Stimulated activated CD4-positive, alpha-beta T cell treated with anti-CD3 and anti-CD28 coated beads, Interleukin-1b, Interleukin-23, amount 100 ng/mL, for 24 hours (primary cell): Measurements from ENCODE around the gene SMIM9.
"Not testable (repeated sequence)": the region's sequence is repeated elsewhere in the genome, so short reads cannot be mapped to it uniquely, and the experiment has no call there.

ENCODE experiments used
- DNase-seq, 4 experiments: peaks; one replicate each; pipeline ENCODE4 v3.0.0-alpha.2; 2020; ENCODE audit warnings: low read depth in 4 of 4, low spot score in 1 of 4

The SMIM9 gene

GRCh38 chrX:154816326-154816898, 18.1 kb downstream of the SMIM9 start:
- DNase-seq = not testable (repeated sequence)

- no peak for DNase-seq
These were observed 19.1 kb downstream of the SMIM9 start for GRCh38 chrX:154815274-154815818.

DNA sequence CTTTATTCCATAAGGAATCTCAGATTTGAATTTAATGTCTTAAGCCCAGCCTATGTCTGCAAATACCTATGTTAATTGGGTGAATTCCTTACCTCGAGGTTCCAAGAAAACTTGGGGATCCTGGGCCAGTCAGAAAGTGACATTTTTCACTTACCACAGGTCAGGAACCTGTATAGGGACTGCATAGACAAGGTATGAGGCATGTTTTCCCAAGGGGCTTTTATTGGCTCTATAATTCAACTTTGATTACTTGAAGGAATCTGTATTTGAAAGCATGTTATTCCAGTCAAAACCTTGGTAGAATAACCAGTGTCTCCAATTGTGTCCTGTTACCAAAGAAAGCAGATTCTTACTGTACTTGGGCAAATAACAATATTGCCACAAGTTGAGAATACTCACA, 20.7 kb downstream of the SMIM9 start:
- DNase-seq = no peak

DNA sequence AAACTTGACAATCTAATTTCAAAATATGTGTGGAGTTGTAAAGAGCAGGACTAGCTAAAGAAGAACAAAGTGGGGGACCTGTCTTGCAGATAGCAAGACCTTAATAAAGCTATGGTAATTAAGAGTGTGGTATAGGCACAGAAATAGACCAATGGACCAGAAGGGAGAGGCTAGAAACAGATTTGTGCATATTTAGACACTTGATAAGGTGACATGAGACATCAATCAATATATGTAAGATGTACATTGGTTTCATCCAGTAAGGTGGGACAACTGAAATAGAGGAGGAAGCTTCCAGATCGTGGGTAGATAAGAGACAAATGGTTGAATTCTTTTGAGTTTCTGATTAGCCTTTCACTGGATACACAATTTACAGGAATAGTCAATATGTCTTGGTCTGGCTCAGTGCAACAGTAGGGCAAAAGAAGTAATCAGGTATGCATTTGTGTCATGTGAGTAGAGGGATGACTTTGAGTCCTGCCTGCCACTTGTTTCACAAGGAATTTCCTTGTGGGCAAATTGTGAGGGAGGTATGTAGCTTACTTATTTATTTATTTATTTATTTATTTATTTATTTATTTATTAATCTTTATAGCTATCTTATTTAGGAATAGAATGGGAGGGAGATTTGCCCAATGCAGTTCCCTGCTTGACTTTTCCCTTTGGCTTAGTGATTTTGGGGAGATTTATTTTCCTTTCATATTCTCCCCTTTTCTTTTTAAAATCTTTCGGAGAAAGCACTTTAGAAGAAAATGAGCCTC, 21.9 kb downstream of the SMIM9 start:
- no peak for DNase-seq

DNA sequence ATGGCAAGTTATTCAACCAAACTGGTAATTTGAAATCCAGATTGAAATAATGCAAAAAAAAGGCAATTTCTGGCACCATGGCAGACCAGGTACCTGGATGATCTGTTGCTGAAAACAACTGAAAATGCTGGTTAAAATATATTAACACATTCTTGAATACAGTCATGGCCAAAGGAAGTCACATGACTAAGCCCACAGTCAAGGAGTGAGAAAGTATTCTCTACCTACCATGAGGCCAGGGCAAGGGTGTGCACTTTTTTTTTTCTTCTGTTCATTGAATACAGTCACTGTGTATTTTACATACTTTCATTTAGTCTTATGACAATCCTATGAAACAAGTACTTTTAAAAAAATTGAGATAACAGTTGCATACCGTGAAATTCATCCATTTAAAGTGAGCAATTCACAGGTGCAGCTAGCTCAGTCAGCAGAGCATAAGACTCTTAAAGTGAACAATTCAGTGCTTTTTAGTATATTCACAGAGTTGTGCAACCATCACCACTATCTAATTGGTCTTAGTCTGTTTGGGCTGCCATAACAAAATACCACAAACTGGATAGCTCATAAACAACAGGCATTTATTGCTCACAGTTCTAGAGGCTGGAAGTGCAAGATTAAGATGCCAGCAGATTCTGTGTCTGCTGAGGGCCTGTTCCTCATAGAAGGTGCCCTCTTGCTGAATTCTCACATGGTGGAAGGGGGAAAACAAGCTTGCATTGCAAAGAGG, 24.4 kb downstream of the SMIM9 start:
- no peak for DNase-seq

GRCh38 chrX:154806837-154807501, 27.5 kb downstream of the SMIM9 start:
- DNase-seq = no peak

- DNase-seq = no peak
These were observed 28.8 kb downstream of the SMIM9 start for GRCh38 chrX:154805696-154806091.

GRCh38 chrX:154804957-154805695, 29.3 kb downstream of the SMIM9 start, which contains the start of gene MPP1:
TSS of gene MPP1 (minus strand) at chrX:154805485. CDS start at chrX:154805373, 112 bp downstream.
- peak in 3 of 4 experiments; percentile 45 to 62 (median 62) for DNase-seq

DNA sequence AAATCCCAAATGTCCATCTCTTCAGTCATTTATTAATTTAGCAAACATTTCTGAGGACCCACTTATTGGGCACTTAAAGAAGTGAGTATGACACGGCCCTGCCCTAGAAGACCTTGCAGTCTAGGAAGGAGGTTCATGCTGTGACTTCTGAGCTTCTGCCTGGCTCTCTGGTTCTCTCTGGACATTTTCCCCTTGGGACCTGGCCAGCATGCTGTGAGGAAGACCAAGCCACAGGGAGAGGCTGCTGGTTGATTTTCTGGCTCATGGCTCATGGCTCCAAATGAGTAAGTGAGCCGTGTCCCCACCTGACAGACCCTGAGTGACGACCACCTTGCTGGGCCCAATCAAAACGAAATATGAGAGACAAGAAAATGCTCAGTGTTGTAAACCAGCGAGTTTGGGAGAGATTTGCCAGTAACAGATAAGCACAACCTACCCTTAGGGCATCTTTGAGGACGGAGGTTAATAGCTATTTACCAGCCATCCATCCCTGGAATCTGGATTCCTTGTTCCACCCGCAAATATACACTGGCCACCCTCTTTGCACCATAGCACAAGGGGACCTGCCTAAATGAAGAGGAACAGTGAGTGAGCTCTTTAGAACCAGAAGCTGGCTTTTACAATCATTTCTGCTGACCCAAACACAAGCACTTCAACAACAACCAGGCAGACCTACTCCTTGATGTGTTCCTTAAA, 30.1 kb downstream of the SMIM9 start:
- no peak for DNase-seq

DNA sequence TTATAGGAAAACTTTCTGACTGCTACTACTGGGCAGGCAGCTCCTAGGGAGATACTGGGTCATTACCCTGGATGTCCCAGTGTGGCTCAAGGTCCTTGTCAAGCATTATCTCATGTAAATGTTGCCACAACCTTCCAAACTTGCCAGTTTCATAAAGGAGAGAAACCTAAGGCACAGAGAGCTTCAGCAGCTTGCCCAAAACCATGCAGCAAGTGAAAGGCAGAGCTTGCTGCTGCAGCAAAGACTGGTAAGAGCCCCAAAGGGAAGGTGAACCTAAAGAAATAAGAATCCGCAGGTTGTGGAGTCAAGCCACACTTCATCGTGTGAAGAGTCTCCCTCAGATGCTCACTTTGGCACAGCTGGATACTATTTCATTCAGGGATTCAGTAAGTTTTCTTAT, 31.5 kb downstream of the SMIM9 start:
- DNase-seq = no peak

- DNase-seq = no peak
These were observed 33.8 kb downstream of the SMIM9 start for GRCh38 chrX:154800478-154801210.

DNA sequence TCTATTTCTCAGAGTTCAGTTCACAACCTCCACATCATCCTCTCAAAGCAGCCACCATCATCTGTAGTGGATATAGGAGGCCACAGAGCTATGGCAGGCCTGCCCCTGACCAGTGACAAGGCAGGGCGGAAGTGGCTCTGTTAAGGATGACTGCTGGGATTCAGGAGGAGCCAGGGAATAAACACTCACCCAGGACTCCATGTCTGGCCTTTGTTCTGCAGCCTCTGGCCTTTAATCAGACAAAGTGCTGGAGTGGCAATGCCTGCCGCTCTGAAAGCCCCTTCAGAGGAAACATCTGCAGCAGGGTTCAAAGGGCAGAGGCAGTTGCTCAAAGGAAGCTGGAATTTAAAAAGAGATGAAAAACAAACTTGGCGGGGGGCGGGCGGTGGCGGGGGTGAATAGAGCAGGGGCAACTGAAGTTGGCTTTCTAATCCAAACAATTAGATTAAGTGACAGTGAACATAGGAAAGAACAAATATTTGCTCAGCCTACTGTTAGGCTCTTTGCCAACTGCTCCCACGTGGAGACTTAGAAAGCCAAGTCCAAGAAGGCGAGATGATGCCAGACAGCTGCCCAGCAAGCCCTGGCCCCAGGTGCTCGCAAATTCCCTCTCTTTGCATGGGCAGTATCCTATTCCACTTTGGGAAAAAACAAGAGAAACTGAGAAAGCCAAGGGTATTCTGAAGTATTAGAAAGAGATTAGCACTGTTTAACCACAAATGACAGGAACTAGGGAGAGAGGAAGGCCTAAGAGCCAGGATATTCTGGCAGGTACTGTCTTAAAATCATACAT, 34.7 kb downstream of the SMIM9 start:
- no peak for DNase-seq

GRCh38 chrX:154797006-154797405, 37.5 kb downstream of the SMIM9 start:
- no peak for DNase-seq

- no peak for DNase-seq
These were observed 39.4 kb downstream of the SMIM9 start for GRCh38 chrX:154795016-154795415.

DNA sequence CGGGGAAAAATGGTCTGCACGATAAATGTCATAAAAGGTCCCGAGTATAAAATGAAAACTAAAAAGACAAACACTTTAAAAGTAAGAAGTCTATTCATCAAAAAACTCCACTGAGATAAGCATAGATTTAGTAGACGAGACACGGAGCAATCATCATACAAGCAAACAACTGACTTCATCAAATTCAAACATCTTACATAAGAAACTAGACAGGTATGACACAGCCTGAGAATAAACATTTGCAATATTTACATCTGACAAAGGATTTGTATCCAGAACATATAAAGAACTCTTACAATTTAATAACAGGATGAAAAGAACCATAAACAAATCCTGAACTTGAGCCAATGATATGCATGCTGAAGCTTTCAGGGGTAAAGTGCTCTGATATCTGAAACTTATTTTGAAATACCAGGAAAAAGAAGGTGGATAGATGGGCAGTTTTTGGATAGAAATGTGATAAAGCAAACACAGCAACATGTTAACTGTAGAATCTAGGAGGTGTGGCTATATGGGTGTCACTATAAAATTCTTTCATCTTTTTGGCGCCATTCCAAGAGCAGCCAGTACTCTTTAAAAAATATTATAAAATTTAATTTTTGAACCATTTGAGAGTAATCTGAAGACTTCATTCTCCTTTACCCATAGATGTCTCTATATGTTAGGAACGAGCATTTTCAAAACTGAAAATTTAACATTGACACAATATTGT, 41.2 kb downstream of the SMIM9 start:
- DNase-seq = no peak

GRCh38 chrX:154791939-154792338, 42.5 kb downstream of the SMIM9 start:
- DNase-seq = no peak

- DNase-seq = no peak
These were observed 43.0 kb downstream of the SMIM9 start for GRCh38 chrX:154791467-154791866.

- DNase-seq = no peak
These were observed 48.7 kb downstream of the SMIM9 start for GRCh38 chrX:154785716-154786115.
